Skin epidermis (tissue), 12 donors: Measurements from ENCODE around the gene CDK5RAP1.

Source experiments
- H3K27ac ChIP-seq, 21 experiments: fragments of 200-600 bp; sonication (generic) in 11 of 21; one replicate each; pipeline ENCODE4 v1.5.0; 2020; ENCODE audit warnings: mild to moderate bottlenecking in 3 of 21, inconsistent platforms in 2 of 21, moderate library complexity in 2 of 21
- H3K4me3 ChIP-seq, 7 experiments: fragments of 200-600 bp; sonication (generic) in 2 of 7; one replicate each; pipeline ENCODE4 v1.5.0; 2020; ENCODE audit warnings: inconsistent platforms in 2 of 7, mild to moderate bottlenecking in 2 of 7, moderate library complexity in 1 of 7

Gene CDK5RAP1

GRCh38 chr20:33339515-33340058 is 61.7 kb downstream of the CDK5RAP1 start:
- no peak overlapping the region for H3K4me3 ChIP-seq

GRCh38 chr20:33338467-33339258 is 62.7 kb downstream of the CDK5RAP1 start:
- Histone ChIP-seq H3K27ac (no peak overlapping the region), H3K4me3 (no peak overlapping the region)

More at GRCh38 chr20:33339515-33340058, 61.7 kb downstream of the CDK5RAP1 start:
- H3K27ac ChIP-seq, result no peak overlapping the region

- H3K4me3 ChIP-seq, result no peak overlapping the region
- H3K27ac ChIP-seq, result no peak overlapping the region
Observed at GRCh38 chr20:33337531-33338165, 63.7 kb downstream of the CDK5RAP1 start.

GRCh38 chr20:33337119-33337518 is 64.2 kb downstream of the CDK5RAP1 start:
- no peak overlapping the region for H3K4me3 ChIP-seq

GRCh38 chr20:33336375-33336774 is 64.9 kb downstream of the CDK5RAP1 start:
- H3K4me3 ChIP-seq, result no peak overlapping the region
- no peak overlapping the region for H3K27ac ChIP-seq

More at GRCh38 chr20:33337119-33337518, 64.2 kb downstream of the CDK5RAP1 start:
- no peak overlapping the region for H3K27ac ChIP-seq

- Histone ChIP-seq H3K27ac (no peak overlapping the region), H3K4me3 (no peak overlapping the region)
Observed at GRCh38 chr20:33334111-33334510, 67.2 kb downstream of the CDK5RAP1 start.

GRCh38 chr20:33333616-33334015 is 67.7 kb downstream of the CDK5RAP1 start:
- no peak overlapping the region for H3K4me3 ChIP-seq
- no peak overlapping the region for H3K27ac ChIP-seq

GRCh38 chr20:33332905-33333456 is 68.3 kb downstream of the CDK5RAP1 start:
- H3K27ac ChIP-seq, result no peak overlapping the region
- no peak overlapping the region for H3K4me3 ChIP-seq

GRCh38 chr20:33328157-33329137 is 72.9 kb downstream of the CDK5RAP1 start:
- Histone ChIP-seq H3K4me3 (no peak overlapping the region), H3K27ac (no peak overlapping the region)

- H3K4me3 ChIP-seq, result no peak overlapping the region
- no peak overlapping the region for H3K27ac ChIP-seq
Observed at GRCh38 chr20:33325350-33325749, 76.0 kb downstream of the CDK5RAP1 start.

GRCh38 chr20:33323236-33323635 is 78.1 kb downstream of the CDK5RAP1 start:
- Histone ChIP-seq H3K27ac (no peak overlapping the region), H3K4me3 (no peak overlapping the region)

GRCh38 chr20:33322456-33322855 is 78.9 kb downstream of the CDK5RAP1 start:
- Histone ChIP-seq H3K27ac (no peak overlapping the region), H3K4me3 (no peak overlapping the region)

GRCh38 chr20:33320006-33320405 is 81.3 kb downstream of the CDK5RAP1 start:
- Histone ChIP-seq H3K4me3 (no peak overlapping the region), H3K27ac (no peak overlapping the region)

- no peak overlapping the region for H3K27ac ChIP-seq
- no peak overlapping the region for H3K4me3 ChIP-seq
Observed at GRCh38 chr20:33318096-33318429, 83.3 kb downstream of the CDK5RAP1 start.

GRCh38 chr20:33317424-33318095 is 83.8 kb downstream of the CDK5RAP1 start:
- no peak overlapping the region for H3K4me3 ChIP-seq
- H3K27ac ChIP-seq, result no peak overlapping the region

GRCh38 chr20:33316958-33317357 is 84.4 kb downstream of the CDK5RAP1 start:
- no peak overlapping the region for H3K27ac ChIP-seq

GRCh38 chr20:33316343-33316742 is 85.0 kb downstream of the CDK5RAP1 start:
- Histone ChIP-seq H3K27ac (no peak overlapping the region), H3K4me3 (no peak overlapping the region)

More at GRCh38 chr20:33316958-33317357, 84.4 kb downstream of the CDK5RAP1 start:
- H3K4me3 ChIP-seq, result no peak overlapping the region

GRCh38 chr20:33313686-33314314 is 87.5 kb downstream of the CDK5RAP1 start:
- no peak overlapping the region for H3K4me3 ChIP-seq
- no peak overlapping the region for H3K27ac ChIP-seq

GRCh38 chr20:33312583-33312982 is 88.7 kb downstream of the CDK5RAP1 start:
- Histone ChIP-seq H3K27ac (no peak overlapping the region), H3K4me3 (no peak overlapping the region)
